Skin of body (tissue), 2 donors: ENCODE data around the gene NT5C. TPM values are rescaled to one million over a fixed set of nuclear protein-coding genes. Genes with fewer than 3 reads are reported as not detected.
"Not testable (repeated sequence)": the region's sequence is repeated elsewhere in the genome, so short reads cannot be mapped to it uniquely, and the experiment has no call there.

Experiments
- DNase-seq: peaks from one replicate; lab custom pipeline; 2025; lab: John Stamatoyannopoulos, UW
- total RNA-seq: library from RNA; depleted of rRNA; stranded (reverse); fragments of >200 nt; gene quantifications from one replicate; pipeline ENCODE4 v1.2.3, GENCODE V29; 2014

The NT5C gene
- total RNA-seq: 27.7 TPM

- peak; percentile 65 for DNase-seq
Measured at GRCh38 chr17:75131278-75132017, at the start of gene NT5C. Gene NT5C, minus strand, starts transcription at chr17:75131742. Its CDS starts 35 bp downstream, at chr17:75131707.

- no peak for DNase-seq
Measured at GRCh38 chr17:75181110-75181509, 49.6 kb upstream of the NT5C start.

GRCh38 chr17:75178453-75178852 is 46.9 kb upstream of the NT5C start:
- DNase-seq: no peak

GRCh38 chr17:75176625-75177024 is 45.1 kb upstream of the NT5C start:
- no peak for DNase-seq

- DNase-seq: no peak
Measured at GRCh38 chr17:75174996-75175395, 43.5 kb upstream of the NT5C start.

- DNase-seq: no peak
Measured at GRCh38 chr17:75173526-75173925, 42.0 kb upstream of the NT5C start.

GRCh38 chr17:75168998-75169397 is 37.5 kb upstream of the NT5C start:
- DNase-seq: no peak

GRCh38 chr17:75164606-75165005 is 33.1 kb upstream of the NT5C start:
- not testable (repeated sequence) for DNase-seq

GRCh38 chr17:75163074-75163473 is 31.5 kb upstream of the NT5C start:
- no peak for DNase-seq

- no peak for DNase-seq
Measured at GRCh38 chr17:75160211-75160610, 28.7 kb upstream of the NT5C start.

- no peak for DNase-seq
Measured at GRCh38 chr17:75159196-75160031, 27.9 kb upstream of the NT5C start.

- not testable (repeated sequence) for DNase-seq
Measured at GRCh38 chr17:75158480-75158879, 26.9 kb upstream of the NT5C start.

- DNase-seq: no peak
Measured at GRCh38 chr17:75155191-75155601, 23.7 kb upstream of the NT5C start.

GRCh38 chr17:75154195-75155106 is 22.9 kb upstream of the NT5C start, which contains the start of gene JPT1:
Gene JPT1, minus strand, starts transcription at chr17:75154512. Its CDS starts 115 bp downstream, at chr17:75154397.
- DNase-seq: peak; percentile 97

GRCh38 chr17:75153780-75154194 is 22.2 kb upstream of the NT5C start:
- DNase-seq: no peak

GRCh38 chr17:75152922-75153779 is 21.6 kb upstream of the NT5C start:
- no peak for DNase-seq

- DNase-seq: no peak
Measured at GRCh38 chr17:75152523-75152921, 21.0 kb upstream of the NT5C start.

GRCh38 chr17:75151930-75152329 is 20.4 kb upstream of the NT5C start:
- no peak for DNase-seq

GRCh38 chr17:75147878-75148546 is 16.5 kb upstream of the NT5C start:
- DNase-seq: no peak

GRCh38 chr17:75146592-75146991 is 15.1 kb upstream of the NT5C start:
- DNase-seq: no peak
